HCEC 1CT (cell line): Measurements from ENCODE around the gene DSC1.

ENCODE experiments used
- DNase-seq: peaks from one replicate; pipeline ENCODE4 v3.0.0-alpha.2; 2017

DSC1 gene

DNA sequence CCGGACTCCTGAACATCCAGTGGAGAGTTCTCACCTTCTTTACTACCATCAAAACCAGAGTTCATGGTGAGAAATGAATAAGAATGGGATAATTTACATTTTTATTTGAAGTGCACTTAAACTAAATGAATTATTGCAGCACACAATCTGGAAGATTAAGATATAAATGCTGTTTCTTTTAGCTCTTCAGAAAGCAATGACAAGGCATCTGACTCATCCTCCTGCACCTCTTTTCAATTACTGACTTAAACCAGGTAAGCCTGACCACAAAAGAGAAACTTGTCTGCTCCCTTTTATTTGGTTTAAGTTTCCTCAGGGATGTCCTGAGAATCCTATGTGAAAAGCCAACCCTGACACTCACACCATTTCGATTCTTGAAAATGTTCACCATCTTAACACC lies 59.7 kb downstream of the DSC1 start:
- DNase-seq, result no peak

DNA sequence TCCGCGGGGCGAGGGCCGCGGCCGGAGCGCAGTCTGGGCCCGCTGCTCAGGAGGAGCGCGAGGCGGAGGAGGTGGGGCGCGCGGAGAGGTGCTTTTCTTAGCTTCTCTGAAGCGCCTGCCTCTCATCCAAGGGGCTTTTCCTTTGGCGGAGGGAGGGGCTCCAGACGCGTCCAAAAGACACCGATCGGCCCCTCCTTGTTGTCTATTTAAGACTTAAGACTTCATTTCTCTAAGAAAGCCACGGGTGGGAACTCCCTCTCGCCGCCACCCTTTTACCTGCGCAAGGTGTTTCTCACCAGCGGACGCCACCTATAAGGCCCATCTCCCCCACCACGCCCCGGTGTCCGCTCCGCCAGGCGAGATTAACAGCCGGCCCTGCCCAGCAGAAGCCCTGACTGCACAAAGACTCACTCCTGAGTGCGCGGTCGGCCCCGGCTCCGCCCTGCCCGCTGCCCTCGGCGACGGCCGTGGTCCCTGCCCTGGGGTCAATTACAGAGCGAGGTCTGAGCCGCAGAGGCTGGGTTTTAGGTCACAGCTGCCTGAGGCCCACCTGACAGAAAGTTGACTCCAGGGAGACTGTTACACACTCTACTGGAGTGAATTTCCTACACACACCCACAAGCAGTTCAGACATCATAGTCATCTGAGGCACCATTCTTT lies 60.5 kb downstream of the DSC1 start, which contains the start of gene DSC2:
TSS of gene DSC2 (minus strand) at position 397 of the 660 bp plus-strand sequence. CDS start 450 bp downstream, outside the sequence.
- DNase-seq, result no peak

DNA sequence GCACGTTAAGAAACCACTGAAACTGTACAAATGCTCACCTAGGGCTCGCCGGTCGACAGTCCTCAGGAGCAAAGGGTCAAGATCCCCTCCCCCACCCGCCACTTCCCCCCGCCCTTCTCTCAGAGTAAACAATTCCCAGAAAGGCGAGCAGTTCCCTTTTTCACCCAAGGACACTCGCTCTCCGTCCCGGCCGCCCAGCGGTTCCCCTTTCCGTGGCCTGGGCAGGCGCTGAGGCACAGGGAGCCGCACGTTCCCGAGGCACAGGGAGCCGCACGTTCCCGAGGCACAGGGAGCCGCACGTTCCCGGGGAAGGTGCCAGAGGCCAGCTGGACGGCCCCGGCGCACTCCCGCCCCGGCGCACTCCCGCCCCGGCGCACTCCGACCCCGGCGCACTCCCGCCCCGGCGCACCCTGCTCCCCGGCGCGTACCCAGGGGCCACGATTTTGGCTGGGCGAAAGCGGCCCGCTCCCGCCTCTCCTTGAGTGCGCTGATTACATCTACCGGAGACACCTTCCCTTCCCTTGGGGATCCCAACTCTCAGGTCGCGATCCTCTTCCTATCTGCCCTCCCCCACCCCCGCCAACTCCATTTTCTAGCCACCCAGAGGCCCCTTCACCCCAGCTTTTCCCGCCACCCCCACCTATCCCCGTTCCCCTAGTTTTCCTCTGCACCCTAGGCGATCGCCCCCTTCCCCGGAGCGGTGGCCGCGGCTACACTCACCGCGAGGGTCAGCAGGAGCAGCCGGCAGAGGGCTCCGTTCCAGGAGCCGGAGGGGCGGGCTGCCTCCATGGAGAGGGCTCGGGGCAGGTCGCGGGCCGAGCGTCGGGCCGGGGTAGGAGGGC lies 61.3 kb downstream of the DSC1 start:
- no peak for DNase-seq

DNA sequence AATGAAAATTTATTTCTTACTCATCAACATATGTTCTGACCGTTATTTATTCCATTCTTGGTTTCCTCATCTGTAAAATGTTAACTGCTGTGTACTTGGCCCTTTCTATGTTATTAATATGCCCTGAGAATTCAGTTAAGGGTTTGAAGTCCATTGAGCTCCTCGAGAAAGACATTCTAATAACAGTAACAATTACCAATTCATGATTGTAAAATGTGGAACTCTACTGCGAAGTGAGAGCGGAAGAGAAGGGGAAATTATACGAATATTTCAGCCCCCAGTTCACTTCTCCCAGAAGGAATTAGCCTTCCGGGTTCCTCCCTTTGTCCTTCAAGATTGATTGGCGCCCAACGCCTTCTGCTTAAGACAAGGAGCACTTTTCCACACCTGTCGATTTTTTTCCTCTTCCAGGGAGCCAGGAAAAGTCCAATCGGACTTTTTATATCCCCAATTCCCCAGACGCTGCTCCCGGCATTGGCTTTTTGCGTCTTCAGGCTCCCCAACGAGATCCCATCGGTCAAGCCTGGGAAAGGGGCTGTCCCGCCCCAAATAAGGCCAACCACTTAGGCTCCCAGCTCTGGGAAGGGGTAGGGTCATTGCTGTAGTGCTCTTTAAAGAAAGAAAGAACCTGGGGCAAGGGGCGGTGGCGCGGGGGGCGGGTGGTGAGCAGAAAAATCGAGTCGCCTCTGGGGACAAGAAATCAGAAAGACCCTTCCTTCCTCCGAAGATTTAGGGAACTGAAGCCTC lies 62.0 kb downstream of the DSC1 start:
- no peak for DNase-seq

DNA sequence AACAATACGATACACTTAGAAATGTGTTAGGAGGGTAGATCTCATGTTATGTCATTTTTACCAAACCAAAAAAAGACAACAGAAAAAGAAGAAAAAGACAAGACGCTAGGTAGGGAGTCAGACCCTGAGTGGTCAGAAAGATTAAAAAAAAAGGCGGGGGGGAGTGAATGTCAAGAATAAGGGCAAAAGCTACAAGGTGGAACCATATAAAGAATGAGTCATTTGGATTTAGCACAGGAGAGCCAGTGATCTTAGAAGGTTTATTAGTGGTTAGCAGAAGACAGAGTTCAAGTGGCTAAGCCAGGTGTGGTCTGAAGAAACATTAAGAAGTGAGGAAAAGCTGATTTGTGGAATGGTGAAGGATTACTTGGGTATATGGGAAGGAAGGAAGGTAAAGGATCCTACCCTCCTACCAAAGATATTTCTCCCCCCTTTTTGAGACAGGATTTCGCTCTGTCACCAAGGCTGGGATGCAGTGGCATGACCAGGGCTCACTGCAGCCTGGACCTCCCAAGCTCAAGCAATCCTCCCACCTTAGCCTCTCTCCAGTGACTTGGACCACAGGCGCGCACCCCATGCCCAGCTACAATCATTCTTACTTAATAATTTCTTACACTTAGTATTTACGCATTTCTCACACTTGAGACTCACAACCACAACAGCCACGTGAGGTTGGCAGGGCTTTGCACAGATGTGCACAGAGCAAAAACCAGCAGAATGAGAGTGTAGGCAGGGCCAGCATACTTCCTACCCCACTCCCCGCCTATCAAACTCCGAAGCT lies 63.0 kb downstream of the DSC1 start:
- no peak for DNase-seq

DNA sequence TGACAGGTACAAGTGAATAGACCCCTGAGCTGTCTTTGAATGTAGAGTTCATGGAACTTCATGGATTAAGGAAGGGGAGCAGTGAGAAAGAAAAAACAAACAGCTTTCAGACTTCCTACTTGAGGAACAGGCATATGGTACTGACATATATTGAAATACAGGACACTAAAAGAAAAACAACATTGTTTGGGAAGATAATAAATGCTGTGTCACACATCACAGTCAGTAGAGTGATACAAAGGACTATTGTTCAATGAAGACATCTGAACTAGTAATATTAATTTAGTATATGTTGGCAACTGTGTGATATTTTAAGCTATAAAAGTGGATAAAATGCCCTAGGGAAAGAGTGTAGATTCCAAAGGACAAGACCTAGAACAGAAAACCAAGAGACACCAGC lies 63.8 kb downstream of the DSC1 start:
- no peak for DNase-seq

DNA sequence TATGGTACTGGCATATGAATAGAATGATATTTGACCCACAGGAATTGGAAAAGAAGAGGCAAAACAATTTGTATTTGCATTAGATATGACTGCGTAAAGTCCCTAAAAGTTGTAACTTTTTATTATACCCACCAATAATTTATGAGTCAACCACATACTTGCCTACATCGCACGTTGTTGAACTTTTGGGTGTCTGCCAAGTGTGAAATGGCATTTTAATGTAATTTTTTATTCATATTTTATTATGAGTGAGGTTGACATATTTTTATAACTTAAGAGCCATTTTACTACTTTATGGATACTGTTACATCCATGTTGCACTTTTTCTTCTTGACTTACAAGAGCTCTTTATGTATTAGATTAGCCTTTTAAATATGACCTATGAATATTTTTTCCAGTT lies 65.0 kb downstream of the DSC1 start:
- no peak for DNase-seq

DNA sequence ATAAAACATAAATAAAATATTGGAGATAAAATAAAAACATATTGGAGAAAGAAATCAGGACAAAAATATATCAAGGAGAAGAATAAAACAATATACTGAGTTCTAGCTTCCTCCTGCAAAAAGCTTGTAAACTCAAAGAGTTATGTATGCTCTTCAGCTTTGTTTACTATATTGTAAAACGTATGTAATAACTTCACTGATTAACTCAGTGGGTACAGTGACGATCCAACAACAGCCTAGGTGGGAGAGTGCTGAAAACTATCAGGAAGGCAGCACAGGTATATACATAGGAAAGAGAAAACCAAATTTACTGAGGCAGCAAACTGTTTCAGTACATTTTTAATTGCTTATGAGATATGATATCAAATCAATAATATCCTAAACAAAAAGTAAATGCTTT lies 68.8 kb downstream of the DSC1 start:
- no peak for DNase-seq

DNA sequence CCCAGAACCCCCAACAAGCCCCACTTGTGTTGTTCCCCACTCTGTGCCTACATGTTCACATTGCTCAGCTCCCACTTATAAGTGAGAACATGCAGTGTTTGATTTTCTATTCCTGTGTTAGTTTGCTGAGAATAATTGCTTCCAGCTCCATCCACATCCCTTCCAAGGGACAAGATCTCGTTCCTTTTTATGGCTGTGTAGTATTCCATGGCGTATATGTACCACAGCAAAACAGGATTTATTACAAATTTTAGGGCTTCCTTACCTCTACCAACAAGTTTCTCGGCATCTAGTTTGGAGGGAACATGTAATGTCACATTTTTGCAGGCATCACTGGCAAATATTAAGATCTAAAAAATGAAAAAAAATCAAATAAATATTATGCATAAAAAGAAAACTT lies 69.4 kb downstream of the DSC1 start:
- no peak for DNase-seq

DNA sequence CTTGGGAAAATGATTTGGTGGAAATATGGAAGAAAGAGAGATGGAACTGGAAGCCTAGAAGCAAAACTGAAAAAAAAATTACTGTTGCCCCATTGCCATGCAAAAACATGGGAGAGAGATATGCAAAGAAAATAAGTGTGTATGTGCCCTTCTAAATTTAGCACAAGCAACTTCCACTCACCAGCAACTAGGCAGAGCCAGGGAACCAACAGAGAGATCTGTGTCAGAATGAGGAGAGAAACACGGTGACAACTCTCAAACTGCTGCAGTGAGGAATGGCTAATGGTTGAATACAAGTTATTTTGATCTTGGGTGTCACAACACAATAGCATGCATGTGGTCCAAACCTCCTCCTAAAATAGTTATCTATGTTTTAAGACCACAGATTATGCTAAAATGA lies 71.3 kb downstream of the DSC1 start:
- DNase-seq, result no peak

DNA sequence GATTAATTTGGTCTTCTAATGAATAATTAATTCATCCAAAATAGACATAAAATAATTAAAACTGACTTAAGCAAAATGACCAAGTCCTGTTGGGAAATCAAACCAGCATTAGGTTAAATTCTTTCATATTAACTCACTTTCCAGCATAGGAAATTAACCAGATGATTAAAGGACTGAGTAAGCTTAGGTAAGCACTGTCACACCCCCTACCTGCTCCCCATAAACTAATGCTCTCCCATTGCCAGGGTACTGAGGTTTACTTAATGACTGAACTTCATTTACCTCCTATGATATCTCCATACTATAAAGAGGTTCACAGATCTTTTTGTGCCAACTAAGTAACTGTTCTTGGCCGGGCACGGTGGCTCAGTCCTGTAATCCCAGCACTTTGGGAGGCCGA lies 74.1 kb downstream of the DSC1 start:
- no peak for DNase-seq

DNA sequence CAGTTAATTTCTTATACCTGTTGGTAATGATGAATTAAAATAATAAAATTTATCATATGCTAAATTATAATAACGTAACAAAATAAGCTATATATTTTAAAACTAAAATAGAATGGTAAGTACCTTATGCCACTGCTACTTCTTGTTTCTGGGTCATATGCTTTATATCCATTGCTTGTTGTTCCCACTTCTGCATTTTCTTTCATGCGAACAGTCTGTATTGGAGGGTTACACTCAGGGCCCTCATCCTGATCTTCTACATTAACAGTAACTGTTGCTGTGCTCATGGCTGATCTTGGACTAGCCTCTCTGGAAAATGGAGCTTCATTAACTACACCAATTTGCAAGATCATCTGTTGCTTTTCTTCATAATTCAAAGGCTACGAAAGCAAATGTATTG lies 82.7 kb downstream of the DSC1 start:
- no peak for DNase-seq
